Immature natural killer cell (primary cell): ENCODE measurements around the gene NAT8. TPM values are rescaled to one million over a fixed set of nuclear protein-coding genes. Genes with fewer than 3 reads are reported as not detected.
A peak's percentile ranks its signal among the peaks of the same experiment; 100 is the strongest.
"Not testable (repeated sequence)": the region's sequence is repeated elsewhere in the genome, so short reads cannot be mapped to it uniquely, and the experiment has no call there.

Experiments
- DNase-seq, 3 donors: peaks; one replicate each; pipeline ENCODE4 v3.0.0; 2022; ENCODE audit warnings: mixed read lengths in 1 of 3
- H3K27ac Mint-ChIP-seq, 6 donors: one replicate each; pipeline ENCODE4 v1.8.0; 2020; ENCODE audit warnings: mixed read lengths in 6 of 6, mild to moderate bottlenecking in 5 of 6, inconsistent platforms in 4 of 6, moderate library complexity in 3 of 6
- H3K27me3 Mint-ChIP-seq, 3 donors: one replicate each; pipeline ENCODE4 v1.8.0; 2020 to 2021; ENCODE audit warnings: low read depth in 3 of 3, mild to moderate bottlenecking in 3 of 3, mixed read lengths in 3 of 3, moderate library complexity in 3 of 3, inconsistent platforms in 1 of 3
- H3K36me3 Mint-ChIP-seq, 3 donors: one replicate each; pipeline ENCODE4 v1.8.0; 2020; ENCODE audit warnings: mixed read lengths in 3 of 3, inconsistent platforms in 2 of 3, mild to moderate bottlenecking in 2 of 3
- H3K4me1 Mint-ChIP-seq, 2 donors: one replicate each; pipeline ENCODE4 v1.8.0; 2020; ENCODE audit warnings: inconsistent platforms in 2 of 2, mild to moderate bottlenecking in 2 of 2, mixed read lengths in 2 of 2, moderate library complexity in 1 of 2
- H3K4me3 Mint-ChIP-seq, 5 donors: one replicate each; pipeline ENCODE4 v1.8.0; 2020; ENCODE audit warnings: mild to moderate bottlenecking in 5 of 5, mixed read lengths in 5 of 5, inconsistent platforms in 3 of 5, moderate library complexity in 3 of 5
- H3K9me3 Mint-ChIP-seq, 6 donors: one replicate each; pipeline ENCODE4 v1.8.0; 2020; ENCODE audit warnings: mild to moderate bottlenecking in 6 of 6, mixed read lengths in 6 of 6, inconsistent platforms in 4 of 6, moderate library complexity in 3 of 6
- polyA plus RNA-seq, 3 donors: library from polyadenylated mRNA; unstranded; fragments of 300-500 nt; fragmentation: Illumina TruSeq; gene quantifications; one replicate each; pipeline ENCODE4 v1.2.3, GENCODE V29; 2021

Gene NAT8
- polyA plus RNA-seq, 3 donors from 2014 or later: not detected

GRCh38 chr2:73652348-73652747, 10.1 kb upstream of the NAT8 start:
- no peaks in the 10 kb centered on the region for H3K36me3 Mint-ChIP-seq
- no peaks in the 10 kb centered on the region for H3K9me3 Mint-ChIP-seq
- H3K4me3 Mint-ChIP-seq: no peak overlapping the region
- no peak for DNase-seq
- no peak overlapping the region for H3K27ac Mint-ChIP-seq
- H3K4me1 Mint-ChIP-seq: no peaks in the 10 kb centered on the region
- peaks cover 0 to 7% (median 0%) of the 10 kb centered on the region in 3 donors for H3K27me3 Mint-ChIP-seq

- no peaks in the 10 kb centered on the region for H3K36me3 Mint-ChIP-seq
- H3K27ac Mint-ChIP-seq: no peak overlapping the region
- H3K4me3 Mint-ChIP-seq: no peak overlapping the region
- peaks cover 0 to 2% (median 0%) of the 10 kb centered on the region in 6 donors for H3K9me3 Mint-ChIP-seq
- no peak for DNase-seq
- peaks cover 0 to 6% (median 0%) of the 10 kb centered on the region in 3 donors for H3K27me3 Mint-ChIP-seq
- H3K4me1 Mint-ChIP-seq: no peaks in the 10 kb centered on the region
Measured at GRCh38 chr2:73651591-73652230, 9.5 kb upstream of the NAT8 start.

GRCh38 chr2:73647690-73648089, 5.5 kb upstream of the NAT8 start:
- not testable (repeated sequence) for H3K36me3 Mint-ChIP-seq, H3K4me1 Mint-ChIP-seq, H3K27me3 Mint-ChIP-seq, H3K4me3 Mint-ChIP-seq, DNase-seq, H3K27ac Mint-ChIP-seq, H3K9me3 Mint-ChIP-seq

- Mint-ChIP-seq H3K27ac (no peak overlapping the region), H3K27me3 (peaks cover 3 to 8% (median 4%) of the 10 kb centered on the region in 3 donors), H3K36me3 (no peaks in the 10 kb centered on the region), H3K9me3 (peaks cover 0 to 2% (median 0%) of the 10 kb centered on the region in 6 donors), H3K4me1 (no peaks in the 10 kb centered on the region), H3K4me3 (no peak overlapping the region)
- no peak for DNase-seq
Measured at GRCh38 chr2:73641767-73642062, 507 bp downstream of the NAT8 start.

GRCh38 chr2:73640946-73641766, 1.1 kb downstream of the NAT8 start:
- Mint-ChIP-seq H3K27ac (no peak overlapping the region), H3K9me3 (peaks cover 0 to 2% (median 0%) of the 10 kb centered on the region in 6 donors), H3K4me3 (no peak overlapping the region), H3K36me3 (no peaks in the 10 kb centered on the region), H3K4me1 (no peaks in the 10 kb centered on the region), H3K27me3 (peaks cover 3 to 6% (median 4%) of the 10 kb centered on the region in 3 donors)
- no peak for DNase-seq

- peaks cover 0 to 2% (median 0%) of the 10 kb centered on the region in 6 donors for H3K9me3 Mint-ChIP-seq
- no peaks in the 10 kb centered on the region for H3K36me3 Mint-ChIP-seq
- peaks cover 2 to 4% (median 3%) of the 10 kb centered on the region in 3 donors for H3K27me3 Mint-ChIP-seq
- H3K4me1 Mint-ChIP-seq: no peaks in the 10 kb centered on the region
- no peak overlapping the region for H3K4me3 Mint-ChIP-seq
- DNase-seq: no peak
- H3K27ac Mint-ChIP-seq: no peak overlapping the region
Measured at GRCh38 chr2:73640511-73640911, 1.7 kb downstream of the NAT8 start.

- Mint-ChIP-seq H3K9me3 (peaks cover 0 to 2% (median 0%) of the 10 kb centered on the region in 6 donors), H3K4me3 (no peak overlapping the region), H3K27ac (no peak overlapping the region), H3K27me3 (peaks cover 0 to 3% (median 0%) of the 10 kb centered on the region in 3 donors), H3K36me3 (no peaks in the 10 kb centered on the region), H3K4me1 (no peaks in the 10 kb centered on the region)
- no peak for DNase-seq
Measured at GRCh38 chr2:73638429-73638828, 3.8 kb downstream of the NAT8 start.

GRCh38 chr2:73636977-73637376, 5.2 kb downstream of the NAT8 start:
- H3K36me3 Mint-ChIP-seq, H3K9me3 Mint-ChIP-seq, H3K27ac Mint-ChIP-seq, DNase-seq, H3K4me3 Mint-ChIP-seq, H3K27me3 Mint-ChIP-seq, H3K4me1 Mint-ChIP-seq: not testable (repeated sequence)

- peak in 2 of 3 donors; percentile 4 to 7 for DNase-seq
- H3K27me3 Mint-ChIP-seq, H3K4me1 Mint-ChIP-seq, H3K9me3 Mint-ChIP-seq, H3K27ac Mint-ChIP-seq, H3K36me3 Mint-ChIP-seq, H3K4me3 Mint-ChIP-seq: not testable (repeated sequence)
Measured at GRCh38 chr2:73630662-73631266, 11.5 kb downstream of the NAT8 start.

GRCh38 chr2:73628493-73628892, 13.7 kb downstream of the NAT8 start:
- not testable (repeated sequence) for H3K9me3 Mint-ChIP-seq, H3K27me3 Mint-ChIP-seq, H3K27ac Mint-ChIP-seq, H3K4me1 Mint-ChIP-seq, H3K36me3 Mint-ChIP-seq, DNase-seq, H3K4me3 Mint-ChIP-seq

- H3K27me3 Mint-ChIP-seq, H3K4me3 Mint-ChIP-seq, H3K36me3 Mint-ChIP-seq, H3K4me1 Mint-ChIP-seq, DNase-seq, H3K9me3 Mint-ChIP-seq: not testable (repeated sequence)
- H3K27ac Mint-ChIP-seq: peak overlapping the region in 2 of 6 donors; percentile 5 to 31
Measured at GRCh38 chr2:73626237-73626636, 16.0 kb downstream of the NAT8 start.

GRCh38 chr2:73624625-73625024, 17.6 kb downstream of the NAT8 start:
- H3K4me1 Mint-ChIP-seq, H3K4me3 Mint-ChIP-seq, H3K9me3 Mint-ChIP-seq, H3K36me3 Mint-ChIP-seq, H3K27me3 Mint-ChIP-seq, DNase-seq: not testable (repeated sequence)
- H3K27ac Mint-ChIP-seq: peak overlapping the region in 1 of 6 donors; percentile 32

GRCh38 chr2:73624036-73624435, 18.2 kb downstream of the NAT8 start:
- not testable (repeated sequence) for H3K4me3 Mint-ChIP-seq, H3K27ac Mint-ChIP-seq, DNase-seq, H3K27me3 Mint-ChIP-seq, H3K9me3 Mint-ChIP-seq, H3K4me1 Mint-ChIP-seq, H3K36me3 Mint-ChIP-seq

GRCh38 chr2:73619925-73620324, 22.3 kb downstream of the NAT8 start:
- not testable (repeated sequence) for H3K4me1 Mint-ChIP-seq, H3K36me3 Mint-ChIP-seq, H3K27me3 Mint-ChIP-seq, H3K4me3 Mint-ChIP-seq, H3K27ac Mint-ChIP-seq, DNase-seq, H3K9me3 Mint-ChIP-seq
